Esophagus (tissue), 2 donors: Measurements from ENCODE around the gene FBH1. TPM values are rescaled to one million over a fixed set of nuclear protein-coding genes. Genes with fewer than 3 reads are reported as not detected.
"Not testable (repeated sequence)": the region's sequence is repeated elsewhere in the genome, so short reads cannot be mapped to it uniquely, and the experiment has no call there.

Experiments used
- H3K27ac ChIP-seq, 2 donors: one replicate each; pipeline ENCODE4 v1.5.1; 2013; ENCODE audit warnings: low read depth in 2 of 2, mild to moderate bottlenecking in 2 of 2, inconsistent platforms in 1 of 2, low read length in 1 of 2, moderate library complexity in 1 of 2
- H3K27me3 ChIP-seq, 2 donors: one replicate each; pipeline ENCODE4 v1.6.1; 2013; ENCODE audit warnings: low read length in 2 of 2, control low read depth in 1 of 2, mild to moderate bottlenecking in 1 of 2; ENCODE audit not compliant: insufficient read depth in 2 of 2, control insufficient read depth in 1 of 2
- H3K36me3 ChIP-seq, 2 donors: one replicate each; pipeline ENCODE4 v1.6.1; 2013; ENCODE audit warnings: low read length in 1 of 2; ENCODE audit not compliant: control insufficient read depth in 2 of 2, insufficient read depth in 2 of 2
- H3K4me1 ChIP-seq, 2 donors: one replicate each; pipeline ENCODE4 v1.6.1; 2013; ENCODE audit warnings: low read length in 1 of 2; ENCODE audit not compliant: control insufficient read depth in 2 of 2, insufficient read depth in 2 of 2
- H3K4me3 ChIP-seq, 2 donors: one replicate each; pipeline ENCODE4 v1.5.1; 2013; ENCODE audit warnings: low read length in 2 of 2, mild to moderate bottlenecking in 2 of 2, low read depth in 1 of 2, moderate library complexity in 1 of 2
- H3K9me3 ChIP-seq, 2 donors: one replicate each; pipeline ENCODE4 v1.6.1; 2013; ENCODE audit warnings: mild to moderate bottlenecking in 2 of 2, low read depth in 1 of 2, low read length in 1 of 2, moderate library complexity in 1 of 2; ENCODE audit not compliant: control insufficient read depth in 2 of 2, insufficient read depth in 1 of 2
- WGBS, 2 donors: extraction: QIAGEN DNeasy Blood & Tissue Kit; methylation state at CpG; one replicate each; pipeline ENCODE4 v1.1.7; 2013; 5-methylcytosine and 5-hydroxymethylcytosine counted together
- polyA plus RNA-seq, 2 donors: library from polyadenylated mRNA; stranded (reverse); fragments of 200-250 nt; gene quantifications; one replicate each; pipeline ENCODE4 v1.2.3, GENCODE V29; 2013
- donor health status: healthy with polysubstance abuse.
- donor health status: Bipolar disorder and iron deficiency.

The FBH1 gene
- polyA plus RNA-seq = 10 to 100 TPM; 25.4 to 34.4 TPM

DNA sequence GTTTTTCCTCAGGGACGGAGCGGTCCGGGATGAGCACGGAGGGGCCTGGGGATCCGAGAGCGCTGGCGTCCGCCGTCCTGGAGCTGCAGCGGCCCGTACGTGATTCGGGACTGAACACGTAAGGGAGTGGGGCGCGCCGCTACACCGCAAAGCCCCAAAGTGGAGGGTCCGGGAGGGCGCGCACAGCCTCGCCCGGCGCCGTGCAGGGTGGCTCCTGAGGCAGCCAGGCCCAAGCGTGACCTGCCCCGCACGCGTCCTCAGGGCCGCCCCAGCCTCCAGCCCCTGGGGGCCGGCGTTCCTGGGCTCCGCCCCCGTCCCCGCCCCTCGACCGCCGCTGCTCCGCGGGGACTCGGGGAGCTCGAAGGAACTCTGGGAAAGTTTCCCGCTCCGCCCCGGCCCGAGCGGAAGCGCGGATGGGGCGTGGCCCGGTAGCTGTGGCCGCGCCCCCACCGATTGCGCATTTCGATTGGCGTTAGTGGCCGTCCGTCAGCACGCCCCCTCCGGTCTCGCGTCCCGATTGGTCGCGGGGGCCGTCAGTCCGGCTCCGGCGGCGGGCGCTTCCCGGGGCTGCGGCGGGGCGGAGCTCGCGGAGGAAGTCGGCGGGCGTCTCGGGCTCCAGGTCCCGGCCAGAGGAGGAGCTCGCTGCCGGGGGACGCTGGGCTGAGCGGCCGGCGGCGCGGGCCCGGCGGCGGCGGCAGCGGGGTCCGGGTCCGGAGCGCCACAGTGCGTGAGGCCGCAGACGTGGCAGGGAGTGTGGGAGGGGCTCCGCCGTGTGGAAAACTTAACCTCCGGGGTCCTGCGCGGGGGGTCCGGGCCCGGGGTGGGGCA lies at the start of gene FBH1, which contains the start of gene ANKRD16:
Gene FBH1, plus strand, starts transcription at position 620 of the 828 bp plus-strand sequence. Its CDS starts 103 bp downstream, at position 723.
Gene ANKRD16, minus strand, starts transcription at position 270 of the 828 bp plus-strand sequence. CDS start 539 bp downstream, outside the sequence.
- Histone ChIP-seq H3K36me3 (peaks cover 0 to 5% of the 10 kb centered on the region in 2 donors), H3K27ac (peak within 1 kb of the TSS; percentile 87 to 92), H3K9me3 (no peaks in the 10 kb centered on the region), H3K4me3 (peak within 1 kb of the TSS; percentile 90 to 100), H3K4me1 (peaks cover 6 to 16% of the 10 kb centered on the region in 2 donors), H3K27me3 (no peaks in the 10 kb centered on the region)
- 0% methylated on average over 75 to 109 of the region's 109 CpGs for WGBS, 2 donors

DNA sequence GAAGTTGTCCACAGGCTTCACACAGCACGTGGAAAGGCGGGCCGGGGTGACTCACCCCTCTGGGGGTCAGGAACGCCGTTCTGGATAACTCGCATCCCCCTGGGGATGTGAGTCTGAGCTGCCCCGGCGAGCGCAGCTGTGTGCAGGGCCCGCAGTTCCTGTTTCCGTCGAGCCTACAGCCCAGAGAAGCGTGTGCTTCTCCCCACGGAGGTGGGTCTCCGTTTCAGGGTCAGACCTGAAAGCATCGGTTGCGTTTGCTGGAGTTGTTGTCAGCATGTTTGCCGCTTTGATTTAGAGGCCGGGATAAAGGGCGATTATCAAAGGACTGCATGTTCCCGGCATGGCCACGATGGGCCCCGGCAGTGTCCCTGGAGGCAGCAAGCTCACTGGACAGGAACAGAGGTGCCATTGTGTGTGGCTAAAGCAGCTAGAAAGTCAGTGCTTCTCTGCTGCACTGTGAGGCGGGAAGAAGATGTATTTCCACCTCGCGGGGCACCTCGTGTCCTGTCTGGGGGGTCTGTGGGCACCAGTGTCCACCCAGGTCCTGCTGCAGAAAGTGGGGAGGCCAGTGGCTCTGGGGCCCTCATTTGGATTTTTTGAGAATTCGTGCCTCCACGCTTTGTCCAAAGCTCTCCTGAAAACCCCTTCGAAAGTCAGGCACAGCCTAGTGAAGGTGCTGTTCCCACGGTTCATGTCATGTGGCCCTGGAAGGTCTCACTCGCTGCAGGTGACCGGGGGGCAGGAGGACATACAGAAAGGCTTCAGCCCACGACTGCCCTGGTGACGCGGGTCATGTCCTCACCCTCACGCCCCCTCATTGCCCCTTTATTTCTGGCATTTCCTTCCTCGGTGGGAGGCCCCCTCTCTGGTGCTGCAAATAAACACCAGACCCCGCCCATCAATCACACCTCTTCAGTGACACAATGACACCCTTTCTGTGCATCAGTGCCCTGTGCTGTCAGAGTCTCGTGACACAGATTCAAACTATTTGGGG lies 49.4 kb upstream of the FBH1 start:
- H3K9me3 ChIP-seq = no peaks in the 10 kb centered on the region
- H3K36me3 ChIP-seq = no peaks in the 10 kb centered on the region
- no peak overlapping the region for H3K4me3 ChIP-seq
- no peaks in the 10 kb centered on the region for H3K27me3 ChIP-seq
- no peak overlapping the region for H3K27ac ChIP-seq
- WGBS, 2 donors = 54 to 61% methylated on average over 40 of the region's 40 CpGs
- H3K4me1 ChIP-seq = no peaks in the 10 kb centered on the region

DNA sequence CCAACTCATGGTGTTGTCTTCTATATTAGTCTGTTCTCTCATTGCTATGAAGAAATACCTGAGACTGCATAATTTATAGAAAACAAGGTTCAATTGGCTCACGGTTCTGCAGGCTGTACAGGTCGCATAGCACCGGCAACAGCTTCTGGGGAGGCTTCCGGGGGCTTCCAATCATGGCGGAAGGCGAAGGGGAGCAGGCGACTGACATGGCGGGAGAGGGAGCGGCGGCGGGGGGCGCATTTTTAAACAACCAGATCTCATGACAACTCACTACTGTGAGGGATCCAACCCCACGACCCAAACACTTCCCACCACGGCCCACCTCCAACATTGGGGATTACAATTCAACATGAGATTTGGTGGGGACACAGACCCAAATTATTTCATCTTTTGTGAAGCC lies 48.1 kb upstream of the FBH1 start:
- 93% methylated on average over 14 of the region's 14 CpGs for WGBS, 2 donors
- Histone ChIP-seq H3K36me3 (no peaks in the 10 kb centered on the region), H3K4me1 (no peaks in the 10 kb centered on the region), H3K27me3 (no peaks in the 10 kb centered on the region), H3K4me3 (no peak overlapping the region), H3K9me3 (no peaks in the 10 kb centered on the region), H3K27ac (no peak overlapping the region)

DNA sequence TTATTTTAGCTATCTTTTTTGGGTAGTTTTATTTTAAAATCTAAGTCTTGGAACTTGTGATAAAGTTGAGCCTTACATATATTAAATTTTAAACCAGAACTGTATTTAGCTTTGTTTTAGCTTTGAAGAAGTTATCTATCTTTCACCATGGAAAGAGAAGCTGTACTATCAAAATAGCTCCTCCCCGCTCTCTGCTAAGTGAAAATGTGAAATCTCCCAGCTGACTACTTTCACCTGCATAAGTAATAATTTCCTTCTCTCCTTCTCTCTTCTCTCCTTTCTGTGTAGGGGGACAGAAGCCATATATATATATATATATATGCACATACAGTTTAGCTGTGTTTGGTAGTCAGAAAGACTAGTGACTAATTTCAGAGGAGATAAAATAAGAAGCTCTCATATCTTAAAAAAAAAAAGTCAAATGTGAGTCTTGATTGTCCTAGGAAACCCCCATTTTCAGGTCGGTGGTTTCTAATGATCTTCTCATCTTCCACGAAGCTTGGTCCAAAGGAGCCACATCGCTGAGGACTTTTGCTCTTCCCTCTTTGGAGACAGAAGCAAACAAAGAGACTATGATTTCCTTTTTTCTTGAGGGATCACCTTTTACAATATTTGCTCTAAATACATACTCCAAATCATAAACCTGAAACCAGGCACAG lies 46.2 kb upstream of the FBH1 start:
- 75 to 76% methylated on average over 4 of the region's 4 CpGs for WGBS, 2 donors
- Histone ChIP-seq H3K36me3 (no peaks in the 10 kb centered on the region), H3K4me3 (no peak overlapping the region), H3K4me1 (no peaks in the 10 kb centered on the region), H3K27ac (no peak overlapping the region), H3K9me3 (no peaks in the 10 kb centered on the region), H3K27me3 (no peaks in the 10 kb centered on the region)

DNA sequence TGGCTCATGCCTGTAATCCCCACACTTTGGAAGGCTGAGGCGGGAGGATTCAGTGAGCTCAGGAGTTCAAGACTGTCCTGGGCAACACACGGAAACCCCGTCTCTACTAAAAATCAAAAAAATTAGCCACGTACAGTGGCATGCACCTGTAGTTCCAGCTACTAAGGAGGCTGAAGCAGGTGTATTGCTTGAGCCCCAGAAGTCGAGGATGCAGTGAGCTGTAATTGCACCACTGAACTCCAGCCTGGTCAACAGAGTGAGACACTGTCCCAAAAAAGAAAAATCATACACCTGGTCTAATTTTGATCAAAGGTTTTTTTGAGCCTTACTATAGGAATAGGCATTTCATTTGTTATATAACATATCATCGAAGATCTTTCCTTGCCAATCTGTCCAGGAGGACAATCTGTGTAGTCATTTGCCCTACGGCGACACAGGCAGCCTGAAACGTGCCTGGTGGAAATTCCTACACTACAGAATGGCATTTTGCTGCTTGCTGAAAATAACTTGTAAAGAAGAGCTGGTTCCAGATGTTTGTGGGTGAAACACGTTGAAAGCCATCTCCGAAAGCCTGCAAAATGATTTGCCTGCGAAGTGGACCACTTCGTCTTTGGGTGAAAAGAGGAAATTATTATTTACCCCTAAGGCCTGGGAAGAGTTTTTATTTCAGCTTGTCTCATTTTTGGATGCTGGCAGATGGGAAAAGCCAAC lies 45.5 kb upstream of the FBH1 start:
- Histone ChIP-seq H3K27ac (no peak overlapping the region), H3K27me3 (no peaks in the 10 kb centered on the region), H3K4me3 (no peak overlapping the region), H3K4me1 (no peaks in the 10 kb centered on the region), H3K36me3 (no peaks in the 10 kb centered on the region), H3K9me3 (no peaks in the 10 kb centered on the region)
- 49 to 63% methylated on average over 13 of the region's 13 CpGs for WGBS, 2 donors

DNA sequence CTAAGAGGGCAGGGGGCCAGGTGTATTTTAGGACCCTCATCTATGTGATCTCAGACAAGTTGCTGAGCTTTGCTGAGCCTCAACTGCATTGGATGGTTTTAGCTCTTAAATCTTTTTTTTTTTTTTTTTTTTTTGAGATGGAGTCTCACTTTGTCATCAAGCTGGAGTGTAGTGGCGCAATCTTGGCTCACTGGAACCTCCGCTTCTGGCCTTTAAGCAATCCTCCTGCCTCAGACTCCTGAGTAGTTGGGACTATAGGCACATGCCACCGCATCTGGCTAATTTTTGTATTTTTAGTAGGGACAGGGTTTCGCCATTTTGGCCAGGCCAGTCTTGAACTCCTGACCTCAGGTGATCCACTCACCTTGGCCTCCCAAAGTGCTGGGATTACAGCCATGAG lies 43.4 kb upstream of the FBH1 start:
- 95% methylated on average over 4 of the region's 4 CpGs for WGBS, 2 donors
- not testable (repeated sequence) for H3K4me3 ChIP-seq, H3K27ac ChIP-seq, H3K9me3 ChIP-seq, H3K36me3 ChIP-seq, H3K4me1 ChIP-seq, H3K27me3 ChIP-seq

DNA sequence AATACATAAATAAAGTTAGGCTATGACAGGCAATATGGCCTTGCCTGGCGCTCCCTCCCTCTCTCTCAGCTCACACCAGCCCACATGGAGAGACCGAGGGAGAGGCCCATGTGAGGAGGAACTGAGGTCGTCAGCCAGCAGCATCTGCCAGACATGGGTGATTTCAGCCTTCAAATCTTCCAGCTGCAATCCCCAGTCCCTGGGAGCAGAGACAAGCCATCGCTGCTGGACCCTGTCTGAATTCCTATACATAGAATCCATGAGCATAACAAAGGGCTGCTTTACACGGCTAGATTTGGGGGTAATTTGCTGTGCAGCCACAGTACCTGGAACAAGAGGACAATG lies 35.9 kb upstream of the FBH1 start:
- Histone ChIP-seq H3K36me3 (no peaks in the 10 kb centered on the region), H3K4me1 (no peaks in the 10 kb centered on the region), H3K27me3 (no peaks in the 10 kb centered on the region), H3K9me3 (no peaks in the 10 kb centered on the region), H3K27ac (no peak overlapping the region), H3K4me3 (no peak overlapping the region)
- 80 to 87% methylated on average over 5 of the region's 5 CpGs for WGBS, 2 donors

DNA sequence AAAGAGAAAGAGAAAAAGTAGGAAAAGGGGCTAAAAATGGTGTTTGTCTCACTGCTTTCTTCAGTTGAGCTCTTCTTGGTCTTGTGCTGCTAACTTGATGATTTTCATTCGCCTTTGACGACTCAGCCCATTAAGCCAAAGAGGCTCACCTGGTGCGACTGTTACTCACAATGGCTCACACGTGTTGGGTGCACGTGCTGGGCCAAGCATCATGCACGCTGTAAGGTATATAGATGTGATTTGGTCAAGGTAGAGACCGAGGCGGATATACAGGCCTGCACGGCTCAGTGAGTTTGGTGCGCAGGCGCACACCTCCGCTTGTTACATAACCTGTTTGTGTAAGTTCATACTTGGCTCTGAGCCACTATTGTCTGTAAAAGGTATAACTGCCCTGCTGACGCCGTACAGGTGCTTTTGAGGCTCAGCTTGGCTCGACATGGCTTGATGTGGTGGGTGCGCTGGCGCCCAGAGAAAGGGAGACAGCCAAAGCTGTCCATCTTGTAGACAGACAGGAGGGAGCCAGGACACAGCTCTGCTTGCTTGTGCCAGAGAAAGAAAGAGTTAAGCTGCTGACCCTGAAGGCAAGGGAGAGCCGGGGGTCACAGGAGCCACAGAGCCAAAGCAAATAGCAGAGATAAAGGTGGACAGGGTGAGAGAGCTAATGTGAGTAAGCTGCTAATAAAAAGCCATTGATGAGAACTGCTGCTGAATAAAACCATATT lies 33.9 kb upstream of the FBH1 start:
- no peaks in the 10 kb centered on the region for H3K4me1 ChIP-seq
- no peaks in the 10 kb centered on the region for H3K36me3 ChIP-seq
- 81 to 85% methylated on average over 18 of the region's 18 CpGs for WGBS, 2 donors
- no peaks in the 10 kb centered on the region for H3K27me3 ChIP-seq
- H3K27ac ChIP-seq = no peak overlapping the region
- no peaks in the 10 kb centered on the region for H3K9me3 ChIP-seq
- H3K4me3 ChIP-seq = no peak overlapping the region
